ENCODE data around the gene SUPT7L. TPM values are rescaled to one million over a fixed set of nuclear protein-coding genes. Genes with fewer than 3 reads are reported as not detected.

SUPT7L gene, protein sequence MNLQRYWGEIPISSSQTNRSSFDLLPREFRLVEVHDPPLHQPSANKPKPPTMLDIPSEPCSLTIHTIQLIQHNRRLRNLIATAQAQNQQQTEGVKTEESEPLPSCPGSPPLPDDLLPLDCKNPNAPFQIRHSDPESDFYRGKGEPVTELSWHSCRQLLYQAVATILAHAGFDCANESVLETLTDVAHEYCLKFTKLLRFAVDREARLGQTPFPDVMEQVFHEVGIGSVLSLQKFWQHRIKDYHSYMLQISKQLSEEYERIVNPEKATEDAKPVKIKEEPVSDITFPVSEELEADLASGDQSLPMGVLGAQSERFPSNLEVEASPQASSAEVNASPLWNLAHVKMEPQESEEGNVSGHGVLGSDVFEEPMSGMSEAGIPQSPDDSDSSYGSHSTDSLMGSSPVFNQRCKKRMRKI
- polyA plus RNA-seq (90.4 and 95.8 TPM in 2 replicates), polyA minus RNA-seq (82.0 and 85.4 TPM in 2 replicates)

DNA sequence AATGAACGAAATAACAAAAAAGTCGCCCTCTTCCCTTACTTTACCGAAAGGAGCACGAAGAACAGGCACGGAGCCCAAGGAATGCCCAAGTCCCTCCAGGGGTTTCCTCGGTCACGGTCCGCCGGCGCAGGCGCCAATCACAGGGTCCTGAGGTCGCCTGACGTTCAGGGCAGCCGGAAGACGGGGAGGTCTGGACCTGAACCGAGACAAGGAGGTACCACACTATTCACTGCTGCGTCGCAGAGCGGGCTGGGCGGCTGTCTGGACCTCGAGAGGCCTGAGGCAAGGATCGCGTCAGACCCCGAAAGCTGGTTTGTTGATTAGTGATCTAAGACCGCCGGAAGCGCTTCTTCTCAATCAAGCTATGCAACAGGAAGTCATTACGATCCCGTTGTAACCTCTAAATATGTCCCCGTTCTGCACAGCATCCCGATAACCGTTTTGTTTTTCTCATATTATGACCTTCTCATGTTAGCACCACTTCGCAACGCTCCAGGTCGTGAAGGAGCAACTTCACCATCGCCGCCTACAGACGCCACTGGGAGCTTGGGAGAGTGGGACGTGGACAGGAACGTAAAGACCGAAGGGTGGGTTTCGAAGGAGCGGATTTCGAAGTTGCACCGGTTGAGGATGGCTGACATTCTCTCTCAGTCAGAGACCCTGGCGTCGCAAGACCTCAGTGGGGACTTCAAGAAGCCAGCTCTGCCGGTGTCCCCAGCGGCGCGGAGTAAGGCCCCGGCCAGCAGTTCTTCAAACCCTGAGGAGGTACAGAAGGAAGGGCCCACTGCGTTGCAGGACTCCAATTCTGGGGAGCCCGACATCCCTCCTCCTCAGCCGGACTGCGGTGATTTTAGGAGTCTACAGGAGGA, at the start of gene SUPT7L, which contains the start of gene SLC4A1AP:
Gene SUPT7L (minus strand): TSS at position 330 of the 869 bp plus-strand sequence. CDS start 1,422 bp downstream, outside the sequence.
Gene SLC4A1AP (plus strand): TSS at position 605 of the 869 bp plus-strand sequence. CDS start 26 bp downstream, at position 631.
- H3K9ac ChIP-seq (ENCODE audit: low read length): peak within 1 kb of the TSS; percentile 89
- peak within 1 kb of the TSS; percentile 77 for H3K4me2 ChIP-seq (ENCODE audit: low read length)
- no peaks in the 10 kb centered on the region for H3K27me3 ChIP-seq (ENCODE audit: insufficient read depth, low read depth, low read length)
- H3K9me3 ChIP-seq (ENCODE audit: low read length): no peaks in the 10 kb centered on the region
- H3K4me3 ChIP-seq (ENCODE audit: low read length): peak within 1 kb of the TSS; percentile 90
- H3K9me2 ChIP-seq (ENCODE audit: insufficient read depth, low read length): no peaks in the 10 kb centered on the region
- H3K27ac ChIP-seq (ENCODE audit: low read length): peak within 1 kb of the TSS; percentile 98
- H2AFZ ChIP-seq (ENCODE audit: low read depth, low read length): peak within 1 kb of the TSS; percentile 73
- H3K79me2 ChIP-seq (replicated peaks; ENCODE audit: insufficient read depth, low read length): peaks cover 37% of the 10 kb centered on the region
- H3K36me3 ChIP-seq (ENCODE audit: insufficient read depth, low read length): peaks cover 10% of the 10 kb centered on the region
- no peaks in the 10 kb centered on the region for H4K20me1 ChIP-seq (ENCODE audit: insufficient read depth)
- TF ChIP-seq RAD21 (conservative IDR thresholded peaks at IDR 0.05) (no peak), SMC3 (conservative IDR thresholded peaks at IDR 0.05; ENCODE audit: poor library complexity) (peak; percentile 55), EZH2 (IDR thresholded peaks at IDR 0.05; ENCODE audit: borderline replicate concordance, insufficient read depth, low read length, poor library complexity, severe bottlenecking) (no peak), POLR2AphosphoS5 (IDR thresholded peaks at IDR 0.05) (peak; percentile 74), TAF1 (IDR thresholded peaks at IDR 0.05; ENCODE audit: low read depth) (peak; percentile 95), CTCF (IDR thresholded peaks at IDR 0.05; ENCODE audit: poor library complexity, severe bottlenecking) (peak; percentile 52), MXI1 (conservative IDR thresholded peaks at IDR 0.05; ENCODE audit: poor library complexity, severe bottlenecking) (peak; percentile 86), EP300 (conservative IDR thresholded peaks at IDR 0.05; ENCODE audit: poor library complexity, severe bottlenecking) (peak; percentile 77)
- TF ChIP-seq, protein P1, sequence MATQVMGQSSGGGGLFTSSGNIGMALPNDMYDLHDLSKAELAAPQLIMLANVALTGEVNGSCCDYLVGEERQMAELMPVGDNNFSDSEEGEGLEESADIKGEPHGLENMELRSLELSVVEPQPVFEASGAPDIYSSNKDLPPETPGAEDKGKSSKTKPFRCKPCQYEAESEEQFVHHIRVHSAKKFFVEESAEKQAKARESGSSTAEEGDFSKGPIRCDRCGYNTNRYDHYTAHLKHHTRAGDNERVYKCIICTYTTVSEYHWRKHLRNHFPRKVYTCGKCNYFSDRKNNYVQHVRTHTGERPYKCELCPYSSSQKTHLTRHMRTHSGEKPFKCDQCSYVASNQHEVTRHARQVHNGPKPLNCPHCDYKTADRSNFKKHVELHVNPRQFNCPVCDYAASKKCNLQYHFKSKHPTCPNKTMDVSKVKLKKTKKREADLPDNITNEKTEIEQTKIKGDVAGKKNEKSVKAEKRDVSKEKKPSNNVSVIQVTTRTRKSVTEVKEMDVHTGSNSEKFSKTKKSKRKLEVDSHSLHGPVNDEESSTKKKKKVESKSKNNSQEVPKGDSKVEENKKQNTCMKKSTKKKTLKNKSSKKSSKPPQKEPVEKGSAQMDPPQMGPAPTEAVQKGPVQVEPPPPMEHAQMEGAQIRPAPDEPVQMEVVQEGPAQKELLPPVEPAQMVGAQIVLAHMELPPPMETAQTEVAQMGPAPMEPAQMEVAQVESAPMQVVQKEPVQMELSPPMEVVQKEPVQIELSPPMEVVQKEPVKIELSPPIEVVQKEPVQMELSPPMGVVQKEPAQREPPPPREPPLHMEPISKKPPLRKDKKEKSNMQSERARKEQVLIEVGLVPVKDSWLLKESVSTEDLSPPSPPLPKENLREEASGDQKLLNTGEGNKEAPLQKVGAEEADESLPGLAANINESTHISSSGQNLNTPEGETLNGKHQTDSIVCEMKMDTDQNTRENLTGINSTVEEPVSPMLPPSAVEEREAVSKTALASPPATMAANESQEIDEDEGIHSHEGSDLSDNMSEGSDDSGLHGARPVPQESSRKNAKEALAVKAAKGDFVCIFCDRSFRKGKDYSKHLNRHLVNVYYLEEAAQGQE (IDR thresholded peaks at IDR 0.05; ENCODE audit: borderline replicate concordance): peak; percentile 83
- H3F3A ChIP-seq (ENCODE audit: insufficient read depth, low read length, poor library complexity, severe bottlenecking): no peaks in the 10 kb centered on the region

DNA sequence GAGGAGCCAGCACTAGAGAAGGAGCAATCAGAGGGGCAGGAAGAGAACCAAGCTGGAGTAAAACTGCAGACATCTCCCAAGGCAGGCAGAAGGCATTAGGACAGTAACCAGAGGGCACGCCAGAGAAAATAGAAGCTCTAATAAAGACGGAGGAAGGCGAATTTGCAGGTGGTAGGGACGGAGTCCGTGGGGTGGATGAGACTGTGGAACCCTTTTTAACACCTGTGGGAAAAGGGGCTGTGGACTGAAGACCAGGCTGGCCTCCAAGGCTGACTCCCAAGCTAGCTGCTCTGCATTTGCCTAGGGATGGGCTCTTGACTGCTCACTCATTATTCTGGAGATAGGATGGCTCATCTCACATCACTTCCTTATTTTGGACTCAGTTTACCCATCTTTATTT, 49.8 kb upstream of the SUPT7L start:
- Histone ChIP-seq H3K9me2 (ENCODE audit: insufficient read depth, low read length) (no peaks in the 10 kb centered on the region), H3K9me3 (ENCODE audit: low read length) (no peaks in the 10 kb centered on the region), H4K20me1 (ENCODE audit: insufficient read depth) (no peaks in the 10 kb centered on the region), H3K9ac (ENCODE audit: low read length) (no peak overlapping the region), H3K4me2 (ENCODE audit: low read length) (no peak overlapping the region), H3K36me3 (ENCODE audit: insufficient read depth, low read length) (no peaks in the 10 kb centered on the region), H3K4me3 (ENCODE audit: low read length) (no peak overlapping the region), H2AFZ (ENCODE audit: low read depth, low read length) (no peak overlapping the region), H3K27ac (ENCODE audit: low read length) (no peak overlapping the region), H3F3A (ENCODE audit: insufficient read depth, low read length, poor library complexity, severe bottlenecking) (no peaks in the 10 kb centered on the region), H3K79me2 (replicated peaks; ENCODE audit: insufficient read depth, low read length) (no peaks in the 10 kb centered on the region), H3K27me3 (ENCODE audit: insufficient read depth, low read depth, low read length) (peaks cover 15% of the 10 kb centered on the region)
- TF ChIP-seq SMC3 (conservative IDR thresholded peaks at IDR 0.05; ENCODE audit: poor library complexity) (no peak), CTCF (IDR thresholded peaks at IDR 0.05; ENCODE audit: poor library complexity, severe bottlenecking) (no peak), RAD21 (conservative IDR thresholded peaks at IDR 0.05) (no peak), EZH2 (IDR thresholded peaks at IDR 0.05; ENCODE audit: borderline replicate concordance, insufficient read depth, low read length, poor library complexity, severe bottlenecking) (no peak), POLR2AphosphoS5 (IDR thresholded peaks at IDR 0.05) (no peak), MXI1 (conservative IDR thresholded peaks at IDR 0.05; ENCODE audit: poor library complexity, severe bottlenecking) (no peak), TAF1 (IDR thresholded peaks at IDR 0.05; ENCODE audit: low read depth) (no peak), EP300 (conservative IDR thresholded peaks at IDR 0.05; ENCODE audit: poor library complexity, severe bottlenecking) (no peak)
- TF ChIP-seq, protein P1 (IDR thresholded peaks at IDR 0.05; ENCODE audit: borderline replicate concordance): no peak
